Hematopoietic multipotent progenitor cell treated with erythropoietin and hydrocortisone succinate and interleukin-3 and kit ligand, for 8 days (in vitro differentiated cells): ENCODE results near the gene SFSWAP.
"Not testable (repeated sequence)": the region's sequence is repeated elsewhere in the genome, so short reads cannot be mapped to it uniquely, and the experiment has no call there.

Experiments used
- DNase-seq: peaks from one replicate; pipeline ENCODE4 v3.0.0-alpha.2; 2015

Gene SFSWAP

DNA sequence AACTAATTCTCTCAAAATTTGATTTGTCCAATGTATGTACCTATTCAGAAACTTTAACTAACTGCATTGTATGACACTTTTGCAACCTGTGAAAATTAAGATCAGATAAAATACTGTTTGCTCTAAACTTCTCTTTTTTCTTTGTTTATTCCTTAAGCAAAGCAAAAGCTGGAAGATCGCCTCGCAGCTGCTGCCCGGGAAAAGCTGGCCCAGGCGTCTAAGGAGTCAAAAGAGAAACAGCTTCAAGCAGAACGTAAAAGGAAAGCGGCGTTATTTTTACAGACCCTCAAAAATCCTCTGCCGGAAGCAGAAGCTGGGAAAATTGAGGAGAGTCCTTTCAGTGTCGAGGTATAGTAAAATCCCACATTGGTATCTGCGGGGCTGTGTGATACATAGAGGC is 55.1 kb downstream of the SFSWAP start:
- no peak for DNase-seq

GRCh38 chr12:131766382-131767107 is 55.7 kb downstream of the SFSWAP start:
- DNase-seq, result no peak

GRCh38 chr12:131770120-131770519 is 59.2 kb downstream of the SFSWAP start:
- DNase-seq, result no peak

GRCh38 chr12:131771965-131772364 is 61.1 kb downstream of the SFSWAP start:
- DNase-seq, result no peak

DNA sequence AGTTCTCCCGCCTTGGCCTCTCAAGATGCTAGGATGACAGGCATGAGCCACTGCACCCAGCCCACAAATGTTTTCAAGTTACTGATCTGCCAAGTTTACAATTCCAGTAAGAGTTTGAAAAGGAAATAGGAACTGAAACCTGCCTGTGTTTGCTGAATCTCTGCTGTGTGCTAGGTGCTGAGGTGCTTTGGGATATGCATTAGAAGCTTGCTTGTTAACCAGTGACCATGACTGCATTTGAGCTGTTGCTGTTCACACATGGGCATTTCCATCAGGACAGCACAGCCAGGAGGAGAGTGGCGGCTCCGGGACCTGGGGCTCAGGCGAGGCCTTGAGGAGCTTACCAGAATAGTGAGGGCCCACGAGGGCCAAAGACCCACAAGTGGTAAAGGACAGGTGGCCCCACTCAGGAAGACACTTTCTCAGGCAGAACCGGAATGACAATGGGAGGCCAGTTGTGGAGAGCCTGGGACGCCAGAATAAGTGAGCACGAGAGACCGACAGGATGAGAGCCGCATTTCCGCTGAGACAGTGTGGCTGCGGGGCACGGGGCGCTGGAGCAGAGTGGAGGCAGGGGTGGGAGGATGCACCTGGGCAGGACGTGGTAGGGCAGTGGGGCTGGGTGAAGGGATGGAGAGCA is 62.8 kb downstream of the SFSWAP start:
- DNase-seq, result no peak

GRCh38 chr12:131774576-131775391 is 63.9 kb downstream of the SFSWAP start:
- no peak for DNase-seq

- DNase-seq, result no peak
Observed at GRCh38 chr12:131775392-131776236, 64.7 kb downstream of the SFSWAP start.

GRCh38 chr12:131776237-131776889 is 65.5 kb downstream of the SFSWAP start:
- no peak for DNase-seq

GRCh38 chr12:131777269-131777668 is 66.4 kb downstream of the SFSWAP start:
- DNase-seq, result not testable (repeated sequence)

- DNase-seq, result no peak
Observed at GRCh38 chr12:131779027-131779426, 68.1 kb downstream of the SFSWAP start.

DNA sequence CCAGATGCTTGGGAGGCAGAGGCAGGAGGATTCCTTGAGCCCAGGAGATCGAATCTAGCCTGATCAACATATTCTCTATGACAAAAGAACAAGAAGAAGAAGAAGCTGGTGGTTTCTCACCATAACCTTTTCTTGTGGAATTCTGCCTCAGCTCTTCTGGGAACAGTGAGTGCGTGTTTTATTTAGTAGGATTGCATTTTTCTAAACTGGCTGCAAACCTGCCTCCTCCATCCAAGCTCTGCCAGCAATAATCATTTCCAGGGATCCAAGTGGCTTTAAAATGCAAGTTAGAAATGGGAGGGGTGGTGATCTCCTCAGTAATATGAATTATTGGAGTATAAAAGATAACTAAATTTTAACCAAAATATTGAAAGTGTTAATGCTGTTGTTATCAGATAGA is 71.2 kb downstream of the SFSWAP start:
- DNase-seq, result no peak

GRCh38 chr12:131783915-131784541 is 73.1 kb downstream of the SFSWAP start:
- DNase-seq, result peak; percentile 22

DNA sequence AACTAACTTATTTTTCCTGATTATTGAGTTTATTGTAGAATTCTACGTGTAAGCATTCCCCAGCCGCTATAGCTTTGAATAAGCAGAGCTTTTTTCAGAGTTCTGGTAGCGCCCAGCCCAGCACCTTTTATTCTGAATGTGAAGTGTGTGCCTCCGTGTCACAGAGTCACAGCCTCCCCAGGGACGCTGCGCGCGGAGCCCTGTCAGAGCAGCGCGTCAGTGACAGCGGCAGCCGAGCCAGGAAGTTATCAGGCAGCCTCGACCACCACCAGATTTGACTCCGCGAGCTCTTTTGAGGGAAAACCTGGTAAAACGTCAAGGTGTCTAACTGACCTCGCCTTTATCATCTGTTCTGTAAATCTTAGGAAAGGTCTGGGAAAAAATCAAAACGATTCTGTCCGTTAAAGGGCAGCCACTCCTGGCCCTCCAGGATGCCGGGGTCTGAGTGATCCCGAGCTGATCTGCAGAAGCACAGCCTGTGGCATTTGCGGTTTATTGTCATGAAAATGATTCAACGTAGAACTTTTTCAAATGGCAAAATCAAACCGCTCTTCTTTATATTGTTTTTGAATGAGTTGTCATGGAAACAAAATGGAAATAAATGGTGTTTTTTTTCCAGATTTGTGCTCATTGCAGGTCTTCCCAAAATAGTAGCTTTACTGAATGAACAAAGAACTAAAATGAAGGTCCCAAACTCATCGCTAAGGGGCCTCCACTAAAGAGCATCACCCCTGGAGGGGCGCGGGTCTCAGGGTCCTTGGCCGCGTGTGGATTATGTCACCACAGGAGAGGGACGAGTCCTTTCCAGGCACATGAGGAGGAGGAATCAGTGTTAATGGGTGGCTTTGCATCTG is 74.2 kb downstream of the SFSWAP start:
- no peak for DNase-seq

DNA sequence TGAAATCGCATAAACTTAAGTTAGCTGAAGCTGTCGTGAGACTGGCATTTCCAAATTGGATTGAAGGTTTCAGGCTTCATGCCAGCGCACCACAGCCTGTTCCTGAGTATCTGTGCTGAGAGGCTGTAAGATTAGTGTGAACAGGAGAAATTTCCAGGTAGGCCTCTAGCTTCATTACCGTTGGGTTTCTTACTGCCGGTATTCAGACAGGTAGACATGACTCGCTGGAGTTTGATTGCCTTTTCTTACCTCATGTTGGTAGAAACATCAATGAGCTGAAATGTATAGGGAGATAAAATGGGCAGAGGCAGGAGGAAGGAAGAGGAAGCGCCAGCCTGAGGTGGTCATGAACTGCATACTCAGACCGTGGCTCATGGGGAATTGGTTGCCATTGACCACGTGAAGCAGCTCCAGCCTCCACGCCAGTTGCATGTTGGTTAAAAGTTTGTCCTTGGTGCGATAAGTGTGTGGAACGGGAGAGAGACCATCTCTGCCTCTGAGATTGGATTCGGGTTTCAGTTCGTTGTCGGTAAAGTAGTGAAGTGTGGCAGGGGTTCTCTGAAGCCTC is 75.0 kb downstream of the SFSWAP start:
- no peak for DNase-seq

DNA sequence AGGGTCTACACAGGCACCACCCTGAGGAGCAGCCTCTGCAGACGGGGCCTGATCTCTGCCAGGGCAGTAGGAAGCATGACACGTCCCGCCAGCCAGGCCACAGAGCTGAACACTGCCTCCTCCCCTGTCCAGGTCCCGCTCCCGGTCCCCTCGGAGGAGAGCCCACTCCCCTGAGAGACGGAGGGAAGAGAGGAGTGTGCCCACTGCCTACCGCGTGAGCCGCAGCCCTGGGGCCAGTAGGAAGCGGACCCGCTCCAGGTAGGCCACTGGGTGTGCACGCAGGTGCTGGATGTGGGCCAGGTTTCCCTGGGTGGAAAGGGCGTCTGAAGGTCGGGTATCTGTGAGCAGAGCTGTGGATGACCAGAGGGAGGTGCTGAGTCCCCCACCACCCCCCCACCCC is 75.4 kb downstream of the SFSWAP start:
- DNase-seq, result no peak

DNA sequence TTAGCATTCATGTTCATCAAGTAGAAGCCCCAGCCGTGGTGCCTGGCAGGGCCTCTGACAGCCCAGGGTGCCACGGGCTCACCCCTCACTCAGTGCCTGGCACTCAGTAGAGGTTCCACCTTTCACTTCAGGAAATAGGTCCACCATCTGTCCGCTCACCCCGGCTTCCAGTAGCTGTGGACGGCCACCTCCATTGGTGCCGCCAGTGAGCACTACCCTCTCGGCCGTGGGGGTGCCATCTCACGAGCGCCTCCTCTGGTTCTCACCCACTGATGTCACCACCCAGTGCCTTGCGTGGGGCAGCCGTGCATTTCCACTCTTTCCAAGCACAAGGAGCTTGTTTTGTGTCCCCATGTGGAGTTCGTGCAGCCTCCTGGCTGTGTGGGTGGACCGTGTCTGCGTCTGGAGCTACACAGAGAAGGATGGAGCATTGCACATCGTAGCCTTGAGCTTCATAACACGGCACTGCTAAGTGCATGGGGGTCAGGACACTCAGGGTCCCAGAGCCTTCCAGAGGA is 76.3 kb downstream of the SFSWAP start:
- DNase-seq, result no peak

DNA sequence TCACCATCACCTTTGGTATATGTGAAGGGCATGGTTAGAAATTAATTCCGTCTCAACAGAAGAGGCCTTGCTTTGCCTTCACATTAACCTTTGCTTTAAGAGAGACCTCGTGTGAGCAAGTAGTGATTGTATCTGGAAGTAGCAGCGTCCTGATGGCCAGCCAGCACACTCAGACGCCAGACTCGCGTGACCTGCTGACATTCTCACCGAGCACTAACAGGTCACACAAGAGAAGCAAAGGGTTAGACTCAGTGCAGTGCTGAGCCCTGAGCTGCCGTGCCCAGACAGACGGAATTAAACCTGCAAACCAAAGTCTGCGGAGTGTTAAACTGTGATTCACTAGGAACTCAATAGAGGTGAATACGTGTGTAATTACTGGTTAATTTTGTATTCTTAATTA is 77.2 kb downstream of the SFSWAP start:
- no peak for DNase-seq

GRCh38 chr12:131789638-131790037 is 78.7 kb downstream of the SFSWAP start:
- DNase-seq, result no peak

DNA sequence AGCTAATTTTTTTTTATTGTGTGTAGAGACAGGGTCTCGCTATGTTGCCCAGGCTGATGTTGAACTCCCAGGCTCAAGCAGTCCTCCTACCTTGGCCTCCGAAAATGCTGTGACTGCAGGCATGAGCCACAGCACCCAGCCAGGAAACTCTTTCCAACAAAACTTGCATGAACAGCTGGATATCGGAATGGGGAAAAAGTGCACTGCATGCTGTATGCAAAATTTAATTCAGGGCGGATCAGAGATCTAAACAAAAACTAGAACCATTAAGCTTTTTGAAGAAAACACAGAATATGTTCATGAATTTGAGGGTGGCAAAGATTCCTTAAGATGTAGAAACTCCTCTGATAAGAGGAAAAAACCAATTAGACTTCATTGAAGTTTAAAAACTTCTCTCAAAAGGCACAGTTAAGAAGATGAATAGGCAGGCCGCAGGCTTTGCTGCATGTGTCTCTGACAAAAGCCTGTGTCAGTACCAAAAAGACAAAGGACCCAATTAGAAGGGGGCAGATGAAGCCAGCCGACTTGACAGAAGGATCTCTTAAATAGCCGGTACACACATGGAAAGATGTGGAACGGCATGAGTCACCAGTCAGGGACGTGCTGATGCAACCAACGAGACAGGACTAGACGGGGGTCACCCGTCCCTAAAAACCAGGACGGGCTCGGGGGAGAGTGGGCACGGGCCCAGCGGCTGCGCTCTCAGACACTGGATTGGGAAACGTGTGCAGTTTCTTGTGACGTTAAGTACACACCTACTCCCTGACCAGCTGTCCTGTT is 82.5 kb downstream of the SFSWAP start:
- no peak for DNase-seq
